Stomach (tissue), 9 donors: ENCODE measurements around the gene DOCK2. TPM values are rescaled to one million over a fixed set of nuclear protein-coding genes. Genes with fewer than 3 reads are reported as not detected.

Experiments
- DNase-seq, 2 donors: peaks; one replicate each; pipeline versions ENCODE4 v3.0.0 to v3.0.0-alpha.2; 2013 to 2019
- H3K27ac ChIP-seq, 5 donors: fragments of 200-600 bp in 4 of 5; sonication (generic) in 4 of 5; one replicate each; pipeline ENCODE4 v1.5.1; 2013 to 2019; ENCODE audit warnings: mild to moderate bottlenecking in 1 of 5, moderate library complexity in 1 of 5
- H3K27me3 ChIP-seq, 3 donors: fragments of 200-600 bp; sonication (generic); one replicate each; pipeline ENCODE4 v1.5.1; 2017 to 2019; ENCODE audit warnings: mixed run types in 1 of 3
- H3K36me3 ChIP-seq, 4 donors: fragments of 200-600 bp; sonication (generic); 1 replicate in 3 of 4; 2 replicates in 1 of 4; pipeline ENCODE4 v1.5.1; 2016 to 2019
- H3K4me1 ChIP-seq, 4 donors: fragments of 200-600 bp; sonication (generic); one replicate each; pipeline ENCODE4 v1.5.1; 2016 to 2019
- H3K4me3 ChIP-seq, 4 donors: fragments of 200-600 bp; sonication (generic) in 3 of 4; one replicate each; pipeline ENCODE4 v1.5.1; 2016 to 2019; ENCODE audit warnings: mild to moderate bottlenecking in 1 of 4
- H3K9me3 ChIP-seq, 4 donors: fragments of 200-600 bp; sonication (generic); one replicate each; pipeline ENCODE4 v1.5.1; 2016 to 2019
- EP300 ChIP-seq: sonication (generic); formaldehyde crosslinking; IDR thresholded peaks from one replicate; pipeline ENCODE4 v1.6.1; 2017; ENCODE audit warnings: antibody characterized with exemption
- POLR2A ChIP-seq, 4 donors: fragments of 450-650 bp; IDR thresholded peaks; one replicate each; pipeline ENCODE4 v1.6.1; 2016; ENCODE audit warnings: antibody characterized with exemption in 4 of 4, control low read depth in 2 of 4, mild to moderate bottlenecking in 1 of 4, moderate library complexity in 1 of 4
- POLR2AphosphoS5 ChIP-seq, 3 donors: sonication (generic); formaldehyde crosslinking; IDR thresholded peaks; one replicate each; pipeline ENCODE4 v1.6.1; 2016; ENCODE audit warnings: antibody characterized with exemption in 3 of 3
- WGBS, 5 donors: extraction: QIAGEN DNeasy Blood & Tissue Kit in 3 of 5; methylation state at CpG; one replicate each; pipeline versions ENCODE4 v1.1.5 to v1.1.7; 2013 to 2018; 5-methylcytosine and 5-hydroxymethylcytosine counted together
- intact Hi-C: fragments of 100-400 bp; cut with DNase I; formaldehyde crosslinking; loops from one replicate; pipeline ENCODE4 v1.15.1; 2023; ENCODE audit warnings: low total_unique reads
- polyA plus RNA-seq, 3 donors: library from polyadenylated mRNA; stranded (reverse); fragments of 200-250 nt; gene quantifications; one replicate each; pipeline ENCODE4 v1.2.3, GENCODE V29; 2013
- total RNA-seq, 5 donors: library from RNA; depleted of rRNA; stranded (reverse); fragments of >200 nt; gene quantifications; one replicate each; pipeline versions ENCODE4 v1.1.0 to v1.2.3, GENCODE V29; 2014 to 2016
- TF ChIP-seq, protein P1 (sequence below), 7 experiments: fragments of 450-650 bp in 4 of 7; fragments of 200-600 bp in 3 of 7; sonication (generic) in 3 of 7; IDR thresholded peaks; one replicate each; pipeline ENCODE4 v1.5.1; 2016 to 2019; ENCODE audit warnings: antibody characterized with exemption in 7 of 7, control low read depth in 2 of 7, mild to moderate bottlenecking in 1 of 7
- donor health status: healthy with polysubstance abuse.
- donor health status: Bipolar disorder and iron deficiency.
- donor health status: healthy.

Gene DOCK2
- total and polyA plus RNA-seq, 8 donors: 2.1 to 50.2 (median 8.5) TPM

- no peak overlapping the region for H3K4me3 ChIP-seq
- peaks cover 0 to 5% (median 0%) of the 10 kb centered on the region in 3 donors for H3K27me3 ChIP-seq
- 73 to 84% (median 77%) methylated on average over 8 of the region's 8 CpGs for WGBS, 5 donors
- no peaks in the 10 kb centered on the region for H3K9me3 ChIP-seq
- DNase-seq: no peak
- no peak overlapping the region for H3K27ac ChIP-seq
- intact Hi-C loops: no loop called here
- no peak for TF ChIP-seq EP300
- no peak for TF ChIP-seq POLR2A (IDR thresholded peaks at IDR 0.05)
- TF ChIP-seq, protein P1, sequence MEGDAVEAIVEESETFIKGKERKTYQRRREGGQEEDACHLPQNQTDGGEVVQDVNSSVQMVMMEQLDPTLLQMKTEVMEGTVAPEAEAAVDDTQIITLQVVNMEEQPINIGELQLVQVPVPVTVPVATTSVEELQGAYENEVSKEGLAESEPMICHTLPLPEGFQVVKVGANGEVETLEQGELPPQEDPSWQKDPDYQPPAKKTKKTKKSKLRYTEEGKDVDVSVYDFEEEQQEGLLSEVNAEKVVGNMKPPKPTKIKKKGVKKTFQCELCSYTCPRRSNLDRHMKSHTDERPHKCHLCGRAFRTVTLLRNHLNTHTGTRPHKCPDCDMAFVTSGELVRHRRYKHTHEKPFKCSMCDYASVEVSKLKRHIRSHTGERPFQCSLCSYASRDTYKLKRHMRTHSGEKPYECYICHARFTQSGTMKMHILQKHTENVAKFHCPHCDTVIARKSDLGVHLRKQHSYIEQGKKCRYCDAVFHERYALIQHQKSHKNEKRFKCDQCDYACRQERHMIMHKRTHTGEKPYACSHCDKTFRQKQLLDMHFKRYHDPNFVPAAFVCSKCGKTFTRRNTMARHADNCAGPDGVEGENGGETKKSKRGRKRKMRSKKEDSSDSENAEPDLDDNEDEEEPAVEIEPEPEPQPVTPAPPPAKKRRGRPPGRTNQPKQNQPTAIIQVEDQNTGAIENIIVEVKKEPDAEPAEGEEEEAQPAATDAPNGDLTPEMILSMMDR (IDR thresholded peaks at IDR 0.05): no peak
- TF ChIP-seq POLR2AphosphoS5 (IDR thresholded peaks at IDR 0.05): no peak
- no peaks in the 10 kb centered on the region for H3K4me1 ChIP-seq
- H3K36me3 ChIP-seq: peaks cover 0 to 44% (median 23%) of the 10 kb centered on the region in 4 donors
Measured at GRCh38 chr5:170080786-170081445, 443.8 kb downstream of the DOCK2 start.

DNA sequence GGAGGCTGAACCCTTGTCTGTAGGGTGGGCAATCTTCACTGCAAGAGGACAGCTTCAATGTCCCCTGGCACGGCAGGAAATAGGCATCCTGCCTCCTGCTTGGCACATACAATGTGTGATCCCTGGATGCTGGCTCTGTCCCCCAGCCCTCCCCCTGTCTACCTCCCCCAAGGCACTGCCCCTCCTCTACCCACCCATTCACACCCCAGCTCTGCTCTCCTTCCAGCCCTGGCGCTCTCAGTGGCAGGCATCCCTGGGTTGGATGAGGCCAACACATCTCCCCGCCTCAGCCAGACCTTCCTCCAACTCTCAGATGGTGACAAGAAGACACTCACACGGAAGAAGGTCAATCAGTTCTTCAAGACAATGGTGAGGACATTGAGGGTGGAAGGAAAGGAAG lies 444.5 kb downstream of the DOCK2 start:
- Histone ChIP-seq H3K9me3 (no peaks in the 10 kb centered on the region), H3K27ac (no peak overlapping the region), H3K27me3 (peaks cover 0 to 5% (median 0%) of the 10 kb centered on the region in 3 donors), H3K36me3 (peaks cover 0 to 40% (median 23%) of the 10 kb centered on the region in 4 donors), H3K4me1 (no peaks in the 10 kb centered on the region), H3K4me3 (no peak overlapping the region)
- DNase-seq: no peak
- intact Hi-C loops: no loop called here
- 85 to 92% (median 89%) methylated on average over 4 of the region's 4 CpGs for WGBS, 5 donors
- TF ChIP-seq EP300: no peak
- no peak for TF ChIP-seq POLR2AphosphoS5 (IDR thresholded peaks at IDR 0.05)
- no peak for TF ChIP-seq POLR2A (IDR thresholded peaks at IDR 0.05)
- TF ChIP-seq, protein P1 (IDR thresholded peaks at IDR 0.05): no peak

DNA sequence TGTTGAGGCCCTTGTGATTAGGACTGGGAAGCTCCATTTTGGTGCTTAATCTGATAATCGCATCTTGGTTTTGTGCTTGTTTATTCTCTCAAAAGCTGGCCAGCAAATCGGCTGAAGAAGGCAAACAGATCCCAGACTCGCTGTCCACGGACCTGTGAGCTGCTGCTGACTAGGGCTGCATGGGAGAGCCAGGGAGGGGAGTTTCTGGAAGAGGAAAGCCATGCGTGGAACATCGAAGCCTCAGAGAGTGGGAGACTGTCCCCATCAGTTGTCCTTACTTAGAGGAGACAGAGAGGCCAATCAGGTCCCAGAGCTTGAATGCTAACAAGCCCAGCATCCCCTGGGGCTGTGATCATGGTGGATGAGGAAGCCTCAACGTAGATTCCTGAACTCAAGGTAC lies 445.6 kb downstream of the DOCK2 start:
- H3K9me3 ChIP-seq: no peaks in the 10 kb centered on the region
- H3K27me3 ChIP-seq: peaks cover 0 to 5% (median 0%) of the 10 kb centered on the region in 3 donors
- no peaks in the 10 kb centered on the region for H3K4me1 ChIP-seq
- no peak for TF ChIP-seq POLR2A (IDR thresholded peaks at IDR 0.05)
- TF ChIP-seq, protein P1 (IDR thresholded peaks at IDR 0.05): no peak
- TF ChIP-seq EP300: no peak
- TF ChIP-seq POLR2AphosphoS5 (IDR thresholded peaks at IDR 0.05): no peak
- WGBS, 5 donors: 80 to 90% (median 82%) methylated on average over 7 of the region's 7 CpGs
- DNase-seq: no peak
- intact Hi-C loops: no loop called here
- H3K4me3 ChIP-seq: no peak overlapping the region
- peaks cover 0 to 36% (median 22%) of the 10 kb centered on the region in 4 donors for H3K36me3 ChIP-seq
- H3K27ac ChIP-seq: no peak overlapping the region

GRCh38 chr5:170087168-170087817 lies 450.2 kb downstream of the DOCK2 start:
- 81 to 87% (median 83%) methylated on average over 3 of the region's 3 CpGs for WGBS, 5 donors
- intact Hi-C loops: no loop called here
- DNase-seq: no peak

More at GRCh38 chr5:170087168-170087817, 450.2 kb downstream of the DOCK2 start:
- Histone ChIP-seq H3K27ac (no peak overlapping the region), H3K4me3 (no peak overlapping the region), H3K36me3 (peaks cover 0 to 7% (median 2%) of the 10 kb centered on the region in 4 donors), H3K27me3 (peaks cover 0 to 5% (median 0%) of the 10 kb centered on the region in 3 donors), H3K9me3 (no peaks in the 10 kb centered on the region), H3K4me1 (no peaks in the 10 kb centered on the region)
- no peak for TF ChIP-seq POLR2AphosphoS5 (IDR thresholded peaks at IDR 0.05)
- TF ChIP-seq, protein P1 (IDR thresholded peaks at IDR 0.05): no peak
- no peak for TF ChIP-seq POLR2A (IDR thresholded peaks at IDR 0.05)
- no peak for TF ChIP-seq EP300
